A549 (cell line): ENCODE measurements around the gene SLC24A4.
A peak's percentile ranks its signal among the peaks of the same experiment; 100 is the strongest.

Experiments
- CEBPB ChIP-seq, 2 experiments: fragments of >200 bp in 1 of 2; sonication (Bioruptor Twin) in 1 of 2; formaldehyde crosslinking in 1 of 2; IDR thresholded peaks; 2 replicates each; pipeline ENCODE4 v1.6.1; 2012 to 2016
- JUN ChIP-seq, 2 experiments: fragments of >200 bp; sonication (Bioruptor Twin); formaldehyde crosslinking; IDR thresholded peaks; 2 replicates in 1 of 2; 3 replicates in 1 of 2; pipeline ENCODE4 v1.6.1; 2016 to 2017
- MYC ChIP-seq: IDR thresholded peaks from 2 replicates; pipeline ENCODE4 v1.6.1; 2012; ENCODE audit warnings: mild to moderate bottlenecking, inconsistent platforms, low read length, improper control_type of control experiment, borderline replicate concordance
- NFE2L2 ChIP-seq: fragments of 150-350 bp; conservative IDR thresholded peaks from 2 replicates; pipeline ENCODE4 v1.6.1; 2014; ENCODE audit warnings: low read length
- NR3C1 ChIP-seq: fragments of >200 bp; sonication (Bioruptor Twin); formaldehyde crosslinking; IDR thresholded peaks from 3 replicates; pipeline ENCODE4 v1.6.1; 2017
- POLR2A ChIP-seq: IDR thresholded peaks from 2 replicates; pipeline ENCODE4 v1.6.1; 2012; ENCODE audit warnings: mild to moderate bottlenecking, low read length
- RARB ChIP-seq: fragments of 250-450 bp; sonication (Bioruptor Pico); IDR thresholded peaks from 2 replicates; pipeline ENCODE4 v1.8.0; 2021; ENCODE audit warnings: mild to moderate bottlenecking, moderate library complexity
- RFX5 ChIP-seq: fragments of 450-650 bp; IDR thresholded peaks from 2 replicates; pipeline ENCODE4 v1.7.1; 2014; ENCODE audit warnings: antibody characterized with exemption, mild to moderate bottlenecking, moderate library complexity
- RNF2 ChIP-seq: fragments of 200-600 bp; sonication (generic); IDR thresholded peaks from 2 replicates; pipeline ENCODE4 v1.6.1; 2016; ENCODE audit warnings: low read depth, mild to moderate bottlenecking, antibody characterized with exemption, moderate library complexity, borderline replicate concordance
- TFCP2L1 ChIP-seq: fragments of 250-450 bp; sonication (Bioruptor Pico); IDR thresholded peaks from 2 replicates; pipeline ENCODE4 v1.5.0; 2021; ENCODE audit warnings: mild to moderate bottlenecking
- TP53 ChIP-seq: fragments of 250-450 bp; sonication (Bioruptor Pico); IDR thresholded peaks from 2 replicates; pipeline ENCODE4 v1.5.0; 2021; ENCODE audit warnings: mild to moderate bottlenecking, moderate library complexity
- ZFP36 ChIP-seq: fragments of 450-650 bp; IDR thresholded peaks from 2 replicates; pipeline ENCODE4 v1.6.1; 2014; ENCODE audit warnings: borderline replicate concordance; ENCODE audit not compliant: partially characterized antibody
- TF ChIP-seq, protein P1 (sequence below): fragments of >200 bp; sonication (Bioruptor Twin); formaldehyde crosslinking; IDR thresholded peaks from 3 replicates; pipeline ENCODE4 v1.5.1; 2016

- TF ChIP-seq, protein P1, sequence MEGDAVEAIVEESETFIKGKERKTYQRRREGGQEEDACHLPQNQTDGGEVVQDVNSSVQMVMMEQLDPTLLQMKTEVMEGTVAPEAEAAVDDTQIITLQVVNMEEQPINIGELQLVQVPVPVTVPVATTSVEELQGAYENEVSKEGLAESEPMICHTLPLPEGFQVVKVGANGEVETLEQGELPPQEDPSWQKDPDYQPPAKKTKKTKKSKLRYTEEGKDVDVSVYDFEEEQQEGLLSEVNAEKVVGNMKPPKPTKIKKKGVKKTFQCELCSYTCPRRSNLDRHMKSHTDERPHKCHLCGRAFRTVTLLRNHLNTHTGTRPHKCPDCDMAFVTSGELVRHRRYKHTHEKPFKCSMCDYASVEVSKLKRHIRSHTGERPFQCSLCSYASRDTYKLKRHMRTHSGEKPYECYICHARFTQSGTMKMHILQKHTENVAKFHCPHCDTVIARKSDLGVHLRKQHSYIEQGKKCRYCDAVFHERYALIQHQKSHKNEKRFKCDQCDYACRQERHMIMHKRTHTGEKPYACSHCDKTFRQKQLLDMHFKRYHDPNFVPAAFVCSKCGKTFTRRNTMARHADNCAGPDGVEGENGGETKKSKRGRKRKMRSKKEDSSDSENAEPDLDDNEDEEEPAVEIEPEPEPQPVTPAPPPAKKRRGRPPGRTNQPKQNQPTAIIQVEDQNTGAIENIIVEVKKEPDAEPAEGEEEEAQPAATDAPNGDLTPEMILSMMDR = no peak
- TF ChIP-seq POLR2A (no peak), MYC (no peak), JUN (IDR thresholded peaks at IDR 0.05) (peak; percentile 29 to 76; a peak in 4 of 5 replicates), RFX5 (no peak), CEBPB (IDR thresholded peaks at IDR 0.05) (peak; percentile 17 to 80; a peak in 2 of 4 replicates), ZFP36 (no peak), RARB (CRISPR knock-in tag) (no peak), NR3C1 (no peak), TP53 (no peak), TFCP2L1 (no peak), NFE2L2 (no peak), RNF2 (no peak)
These were observed 217.6 kb downstream of the SLC24A4 start for GRCh38 chr14:92540472-92541048.
